CD4-positive, alpha-beta T cell (primary cell): ENCODE results near the gene ANKRD17. TPM values are rescaled to one million over a fixed set of nuclear protein-coding genes. Genes with fewer than 3 reads are reported as not detected.
A peak's percentile ranks its signal among the peaks of the same experiment; 100 is the strongest.

Experiments
- ATAC-seq: fragments of 200-7000 bp; cut with Tn5 transposase; one replicate; pipeline ENCODE4 v1.10.0; 2022; ENCODE audit warnings: mild to moderate bottlenecking; ENCODE audit not compliant: poor library complexity
- CTCF ChIA-PET: fragments of 350-600 bp; sonication (Branson Sonifier 250); formaldehyde crosslinking; loops from one replicate; lab custom pipeline; 2021; ENCODE audit warnings: antibody characterized with exemption, inconsistent platforms; lab: Charles Lee
- POLR2A ChIA-PET: fragments of 350-600 bp; sonication (Branson Sonifier 250); formaldehyde crosslinking; loops from one replicate; lab custom pipeline; 2021; ENCODE audit warnings: antibody characterized with exemption, inconsistent platforms; lab: Charles Lee
- DNase-seq, 14 experiments: peaks; one replicate each; pipeline ENCODE4 v3.0.0-alpha.2; 2013 to 2020; ENCODE audit warnings: mixed read lengths in 2 of 14
- H3K27ac ChIP-seq, 2 donors: one replicate each; pipeline versions ENCODE4 v1.5.1 to v1.7.0; 2013; ENCODE audit warnings: low read length in 2 of 2, low read depth in 1 of 2, mild to moderate bottlenecking in 1 of 2
- H3K27me3 ChIP-seq, 2 experiments: 1 replicate in 1 of 2; 2 replicates in 1 of 2; pipeline versions ENCODE4 v1.6.1 to v1.7.0; 2013; ENCODE audit warnings: low read length in 2 of 2, control low read depth in 1 of 2, mild to moderate bottlenecking in 1 of 2, moderate library complexity in 1 of 2; ENCODE audit not compliant: insufficient read depth in 2 of 2, control insufficient read depth in 1 of 2
- H3K36me3 ChIP-seq: one replicate; pipeline ENCODE4 v1.6.1; 2013; ENCODE audit warnings: low read length, control low read depth; ENCODE audit not compliant: insufficient read depth
- H3K4me1 ChIP-seq: one replicate; pipeline ENCODE4 v1.6.1; 2013; ENCODE audit warnings: low read length, control low read depth; ENCODE audit not compliant: insufficient read depth
- H3K4me3 ChIP-seq: one replicate; pipeline ENCODE4 v1.5.1; 2013; ENCODE audit warnings: mild to moderate bottlenecking, low read length, moderate library complexity
- H3K9me3 ChIP-seq, 2 experiments: 1 replicate in 1 of 2; 2 replicates in 1 of 2; pipeline versions ENCODE4 v1.6.1 to v1.7.0; 2013; ENCODE audit warnings: low read length in 2 of 2, mild to moderate bottlenecking in 2 of 2, control low read depth in 1 of 2, moderate library complexity in 1 of 2; ENCODE audit not compliant: control insufficient read depth in 1 of 2, insufficient read depth in 1 of 2
- H3K27ac Mint-ChIP-seq: one replicate; pipeline ENCODE4 v1.8.0; 2020; ENCODE audit warnings: mixed read lengths
- H3K27me3 Mint-ChIP-seq: one replicate; pipeline ENCODE4 v1.8.0; 2021; ENCODE audit warnings: mixed read lengths
- H3K36me3 Mint-ChIP-seq: one replicate; pipeline ENCODE4 v1.8.0; 2021; ENCODE audit warnings: low read depth, mixed read lengths
- H3K4me1 Mint-ChIP-seq: one replicate; pipeline ENCODE4 v1.8.0; 2021; ENCODE audit warnings: low read depth, mixed read lengths
- H3K4me3 Mint-ChIP-seq: one replicate; pipeline ENCODE4 v1.8.0; 2020; ENCODE audit warnings: mild to moderate bottlenecking, mixed read lengths
- H3K9me3 Mint-ChIP-seq: one replicate; pipeline ENCODE4 v1.8.0; 2020; ENCODE audit warnings: mixed read lengths
- intact Hi-C, 2 experiments: fragments of 100-400 bp; cut with DNase I in 1 of 2; cut with micrococcal nuclease in 1 of 2; formaldehyde crosslinking; loops; one replicate each; pipeline versions ENCODE4 v1.15.1 to v1.9.0; 2023 to 2025; cut with DNase I, micrococcal nuclease
- total RNA-seq, 174 experiments: library from RNA in 2 of 174; stranded (reverse) in 2 of 174; gene quantifications; one replicate each; pipeline ENCODE4 v1.2.3 and lab custom pipeline; 2021 to 2026
- TF ChIP-seq, protein P1 (sequence below): fragments of 200-600 bp; IDR thresholded peaks from one replicate; pipeline ENCODE4 v1.8.0; 2022; ENCODE audit warnings: antibody characterized with exemption, mild to moderate bottlenecking

The ANKRD17 gene
- total RNA-seq, 2 experiments from 2014 or later: 31.9 to 34.1 TPM

DNA sequence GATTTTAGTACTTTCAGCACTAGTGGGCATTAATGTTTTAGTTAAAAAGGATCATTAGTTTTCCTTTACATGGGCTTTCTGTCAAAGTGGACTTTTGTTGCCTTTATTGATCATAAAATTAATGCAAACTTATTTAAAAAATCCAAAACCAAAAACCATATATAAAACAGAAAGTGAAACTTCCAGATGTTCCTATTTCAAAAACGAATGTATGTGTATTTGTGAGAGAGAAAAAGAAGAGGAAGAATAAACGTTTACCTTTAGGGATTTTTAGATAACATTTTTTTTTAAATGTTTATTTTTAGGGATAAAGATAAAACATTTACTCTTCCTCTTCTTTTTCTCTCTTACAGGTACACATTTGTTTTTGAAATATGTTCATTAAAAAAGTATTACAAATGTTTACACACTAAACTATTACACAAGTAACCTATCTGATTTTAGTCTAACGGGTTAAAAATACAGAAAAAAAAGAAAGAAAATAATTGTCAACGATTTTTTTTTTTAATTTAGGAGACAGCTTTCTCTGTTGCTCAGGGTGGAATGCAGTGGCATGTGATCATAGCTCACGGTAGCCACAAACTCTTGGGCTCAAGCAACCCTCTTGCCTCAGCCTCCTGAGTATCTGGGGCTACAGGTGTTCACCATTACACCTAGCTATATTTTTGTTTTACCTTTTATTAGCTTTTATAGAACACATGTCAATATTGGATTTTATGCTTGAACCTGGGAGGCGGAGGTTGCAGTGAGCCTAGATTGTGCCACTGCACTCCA, 172.3 kb downstream of the ANKRD17 start:
- Histone ChIP-seq H3K4me3 (peak overlapping the region; percentile 33), H3K4me1 (peaks cover 11% of the 10 kb centered on the region), H3K9me3 (no peaks in the 10 kb centered on the region), H3K27me3 (no peaks in the 10 kb centered on the region), H3K36me3 (peaks cover 27% of the 10 kb centered on the region), H3K27ac (peak overlapping the region in 1 of 2 donors; percentile 25)
- Mint-ChIP-seq H3K27me3 (no peaks in the 10 kb centered on the region), H3K9me3 (no peaks in the 10 kb centered on the region), H3K4me1 (peaks cover 24% of the 10 kb centered on the region), H3K4me3 (peak overlapping the region; percentile 70), H3K36me3 (peaks cover 61% of the 10 kb centered on the region), H3K27ac (peak overlapping the region; percentile 70)
- intact Hi-C loops: no loop called here
- TF ChIP-seq, protein P1, sequence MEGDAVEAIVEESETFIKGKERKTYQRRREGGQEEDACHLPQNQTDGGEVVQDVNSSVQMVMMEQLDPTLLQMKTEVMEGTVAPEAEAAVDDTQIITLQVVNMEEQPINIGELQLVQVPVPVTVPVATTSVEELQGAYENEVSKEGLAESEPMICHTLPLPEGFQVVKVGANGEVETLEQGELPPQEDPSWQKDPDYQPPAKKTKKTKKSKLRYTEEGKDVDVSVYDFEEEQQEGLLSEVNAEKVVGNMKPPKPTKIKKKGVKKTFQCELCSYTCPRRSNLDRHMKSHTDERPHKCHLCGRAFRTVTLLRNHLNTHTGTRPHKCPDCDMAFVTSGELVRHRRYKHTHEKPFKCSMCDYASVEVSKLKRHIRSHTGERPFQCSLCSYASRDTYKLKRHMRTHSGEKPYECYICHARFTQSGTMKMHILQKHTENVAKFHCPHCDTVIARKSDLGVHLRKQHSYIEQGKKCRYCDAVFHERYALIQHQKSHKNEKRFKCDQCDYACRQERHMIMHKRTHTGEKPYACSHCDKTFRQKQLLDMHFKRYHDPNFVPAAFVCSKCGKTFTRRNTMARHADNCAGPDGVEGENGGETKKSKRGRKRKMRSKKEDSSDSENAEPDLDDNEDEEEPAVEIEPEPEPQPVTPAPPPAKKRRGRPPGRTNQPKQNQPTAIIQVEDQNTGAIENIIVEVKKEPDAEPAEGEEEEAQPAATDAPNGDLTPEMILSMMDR: no peak
- ChIA-PET POLR2A (interaction anchor here (1.5 kb wide), 1 partner anchor 16 kb away, joined by 4 read pairs; the partner anchor contains the start of gene COX18), CTCF (no interaction called here)
- ATAC-seq (peak; percentile 49), DNase-seq (peak in 4 of 14 experiments; percentile 12 to 50 (median 38))

- ChIA-PET CTCF (interaction anchor here (0.9 kb wide), 1 partner anchor 28 kb away, joined by 3 read pairs; no protein-coding TSS in a partner anchor), POLR2A (interaction anchor here (1.3 kb wide), 1 partner anchor 11 kb away, joined by 4 read pairs; no protein-coding TSS in a partner anchor)
- no peak for ATAC-seq
- DNase-seq: no peak
- TF ChIP-seq, protein P1: no peak
- H3K27me3 Mint-ChIP-seq: no peaks in the 10 kb centered on the region
- Histone ChIP-seq H3K36me3 (peaks cover 62% of the 10 kb centered on the region), H3K27ac (no peak overlapping the region), H3K27me3 (no peaks in the 10 kb centered on the region), H3K4me1 (peaks cover 3% of the 10 kb centered on the region), H3K9me3 (no peaks in the 10 kb centered on the region), H3K4me3 (no peak overlapping the region)
- H3K27ac Mint-ChIP-seq: peak overlapping the region; percentile 50
- intact Hi-C loops: no loop called here
- peaks cover 12% of the 10 kb centered on the region for H3K4me1 Mint-ChIP-seq
- H3K36me3 Mint-ChIP-seq: peaks cover 71% of the 10 kb centered on the region
- H3K4me3 Mint-ChIP-seq: no peak overlapping the region
- no peaks in the 10 kb centered on the region for H3K9me3 Mint-ChIP-seq
These were observed 177.8 kb downstream of the ANKRD17 start for GRCh38 chr4:73080789-73081188.

- CTCF ChIA-PET: no interaction called here
- Mint-ChIP-seq H3K27me3 (no peaks in the 10 kb centered on the region), H3K36me3 (peaks cover 51% of the 10 kb centered on the region), H3K9me3 (no peaks in the 10 kb centered on the region), H3K4me1 (peaks cover 3% of the 10 kb centered on the region), H3K4me3 (no peak overlapping the region), H3K27ac (no peak overlapping the region)
- no peak overlapping the region for H3K27ac ChIP-seq
- POLR2A ChIA-PET: no interaction called here
- DNase-seq (no peak), ATAC-seq (no peak)
- H3K4me1 ChIP-seq: no peaks in the 10 kb centered on the region
- H3K4me3 ChIP-seq: no peak overlapping the region
- H3K9me3 ChIP-seq: no peaks in the 10 kb centered on the region
- H3K36me3 ChIP-seq: peaks cover 52% of the 10 kb centered on the region
- intact Hi-C loops: no loop called here
- no peaks in the 10 kb centered on the region for H3K27me3 ChIP-seq
- TF ChIP-seq, protein P1: no peak
These were observed 182.8 kb downstream of the ANKRD17 start for GRCh38 chr4:73075832-73076231.
